Hindlimb muscle (tissue), 1 donor: Measurements from ENCODE around the gene HOXD8. TPM values are rescaled to one million over a fixed set of nuclear protein-coding genes. Genes with fewer than 3 reads are reported as not detected.

Source experiments
- DNase-seq: peaks from one replicate; pipeline ENCODE4 v3.0.0-alpha.2; 2013
- polyA plus RNA-seq: library from polyadenylated mRNA; unstranded; fragments of 120-200 nt; gene quantifications from one replicate; pipeline ENCODE4 v1.2.1, GENCODE V29; 2013; ENCODE audit not compliant: insufficient read length

HOXD8 gene
- polyA plus RNA-seq, 1 donor: 45.0 TPM

DNA sequence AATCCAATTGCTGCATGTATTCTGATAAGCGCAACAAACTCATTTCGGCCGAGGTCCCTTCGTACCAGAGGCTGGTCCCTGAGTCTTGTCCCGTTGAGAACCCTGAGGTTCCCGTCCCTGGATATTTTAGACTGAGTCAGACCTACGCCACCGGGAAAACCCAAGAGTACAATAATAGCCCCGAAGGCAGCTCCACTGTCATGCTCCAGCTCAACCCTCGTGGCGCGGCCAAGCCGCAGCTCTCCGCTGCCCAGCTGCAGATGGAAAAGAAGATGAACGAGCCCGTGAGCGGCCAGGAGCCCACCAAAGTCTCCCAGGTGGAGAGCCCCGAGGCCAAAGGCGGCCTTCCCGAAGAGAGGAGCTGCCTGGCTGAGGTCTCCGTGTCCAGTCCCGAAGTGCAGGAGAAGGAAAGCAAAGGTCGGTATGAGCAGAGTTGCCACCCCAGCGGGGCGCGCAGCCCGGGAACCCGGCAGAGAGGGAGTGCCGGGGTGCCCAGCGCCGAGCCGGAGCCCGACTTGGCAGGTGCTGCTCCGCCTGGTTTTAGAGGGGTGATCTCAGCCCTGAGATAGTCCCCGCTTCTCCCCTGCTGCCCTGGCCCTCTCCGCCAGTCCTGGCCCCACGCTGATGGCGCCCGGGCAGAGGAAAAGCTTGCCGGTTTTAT is 12.2 kb upstream of the HOXD8 start:
- DNase-seq: no peak

DNA sequence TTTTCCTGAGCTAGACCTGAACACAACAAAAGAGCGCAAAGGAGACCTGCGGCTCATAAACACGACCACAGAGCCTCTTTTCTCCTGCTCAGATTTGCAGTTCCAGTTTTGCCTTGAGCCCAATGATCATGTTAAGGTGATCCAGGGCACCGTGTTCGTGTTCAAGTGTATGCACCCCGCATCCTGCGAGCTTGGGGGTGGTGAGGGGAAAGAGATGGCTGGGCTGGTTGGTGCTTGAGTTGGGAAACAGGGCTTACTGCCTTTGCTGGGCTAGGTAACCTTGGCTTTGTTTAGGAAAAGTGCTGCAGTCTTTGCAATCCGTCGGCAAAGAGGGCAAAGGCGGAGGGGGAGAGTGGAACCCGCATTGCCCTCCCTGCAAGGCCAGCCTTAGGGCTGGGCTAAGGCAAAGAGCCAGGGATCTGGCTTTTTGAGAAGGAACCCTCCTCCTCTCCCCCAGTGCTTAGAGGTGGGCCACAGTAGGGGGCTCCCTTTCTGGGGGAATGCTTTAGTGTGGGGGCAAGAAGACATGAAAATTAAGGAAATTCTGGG is 11.6 kb upstream of the HOXD8 start:
- no peak for DNase-seq

DNA sequence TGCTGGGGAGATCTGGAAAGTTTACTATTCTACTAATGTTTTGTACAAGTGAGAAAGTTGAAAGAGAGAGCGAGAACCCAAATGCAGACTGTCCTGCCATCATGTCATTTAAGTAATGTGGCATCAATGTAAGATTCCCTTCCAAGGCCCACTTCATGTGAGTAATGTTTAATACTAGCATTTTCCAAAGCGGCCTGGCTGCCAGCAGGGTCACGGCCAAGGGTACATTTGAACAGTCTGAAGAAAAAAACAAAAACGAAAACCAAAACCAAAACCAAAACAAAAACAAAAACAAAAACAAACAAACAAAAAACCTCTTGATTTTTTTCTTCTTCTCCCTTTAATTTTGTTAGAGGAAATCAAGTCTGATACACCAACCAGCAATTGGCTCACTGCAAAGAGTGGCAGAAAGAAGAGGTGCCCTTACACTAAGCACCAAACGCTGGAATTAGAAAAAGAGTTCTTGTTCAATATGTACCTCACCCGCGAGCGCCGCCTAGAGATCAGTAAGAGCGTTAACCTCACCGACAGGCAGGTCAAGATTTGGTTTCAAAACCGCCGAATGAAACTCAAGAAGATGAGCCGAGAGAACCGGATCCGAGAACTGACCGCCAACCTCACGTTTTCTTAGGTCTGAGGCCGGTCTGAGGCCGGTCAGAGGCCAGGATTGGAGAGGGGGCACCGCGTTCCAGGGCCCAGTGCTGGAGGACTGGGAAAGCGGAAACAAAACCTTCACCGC is 10.7 kb upstream of the HOXD8 start:
- DNase-seq: no peak

DNA sequence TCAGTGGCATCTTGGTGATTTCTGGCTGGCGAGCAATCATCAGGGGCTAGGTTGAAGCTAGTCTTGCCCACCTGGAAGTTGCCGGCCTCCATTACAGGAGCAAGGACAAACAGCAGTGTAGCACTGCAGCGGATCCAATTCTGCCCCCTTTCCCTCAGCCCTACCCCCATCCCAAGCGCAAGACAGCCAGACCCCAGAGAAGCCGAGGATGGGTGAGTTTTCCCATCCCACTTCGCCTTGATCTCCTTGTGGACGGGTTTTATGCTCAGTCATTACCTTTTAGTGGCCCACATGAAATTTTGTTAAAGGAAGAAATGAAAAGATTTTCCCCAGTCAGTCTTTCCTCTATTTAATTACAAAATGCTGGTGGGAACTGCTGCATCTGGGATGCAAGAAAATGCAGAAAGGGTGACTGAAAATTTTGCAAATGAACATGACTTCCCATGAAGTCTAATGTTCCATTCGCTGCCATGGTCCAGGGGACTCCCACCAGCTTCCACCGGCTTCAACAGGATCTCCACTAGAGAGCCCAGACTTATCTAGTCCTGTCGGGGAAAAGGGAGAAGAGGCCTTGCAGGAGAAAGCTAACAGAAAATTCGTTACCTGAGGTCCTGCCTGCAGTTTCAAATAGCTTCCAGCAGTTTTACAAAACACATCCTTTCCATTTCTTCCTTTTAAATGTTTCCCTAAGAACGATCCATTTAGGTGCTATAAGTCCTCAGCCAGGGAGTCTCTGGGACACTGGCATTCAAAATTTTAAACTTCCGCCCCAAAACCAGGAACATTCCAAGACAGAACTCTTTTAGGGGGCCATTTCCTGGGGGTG is 8.9 kb upstream of the HOXD8 start:
- no peak for DNase-seq

DNA sequence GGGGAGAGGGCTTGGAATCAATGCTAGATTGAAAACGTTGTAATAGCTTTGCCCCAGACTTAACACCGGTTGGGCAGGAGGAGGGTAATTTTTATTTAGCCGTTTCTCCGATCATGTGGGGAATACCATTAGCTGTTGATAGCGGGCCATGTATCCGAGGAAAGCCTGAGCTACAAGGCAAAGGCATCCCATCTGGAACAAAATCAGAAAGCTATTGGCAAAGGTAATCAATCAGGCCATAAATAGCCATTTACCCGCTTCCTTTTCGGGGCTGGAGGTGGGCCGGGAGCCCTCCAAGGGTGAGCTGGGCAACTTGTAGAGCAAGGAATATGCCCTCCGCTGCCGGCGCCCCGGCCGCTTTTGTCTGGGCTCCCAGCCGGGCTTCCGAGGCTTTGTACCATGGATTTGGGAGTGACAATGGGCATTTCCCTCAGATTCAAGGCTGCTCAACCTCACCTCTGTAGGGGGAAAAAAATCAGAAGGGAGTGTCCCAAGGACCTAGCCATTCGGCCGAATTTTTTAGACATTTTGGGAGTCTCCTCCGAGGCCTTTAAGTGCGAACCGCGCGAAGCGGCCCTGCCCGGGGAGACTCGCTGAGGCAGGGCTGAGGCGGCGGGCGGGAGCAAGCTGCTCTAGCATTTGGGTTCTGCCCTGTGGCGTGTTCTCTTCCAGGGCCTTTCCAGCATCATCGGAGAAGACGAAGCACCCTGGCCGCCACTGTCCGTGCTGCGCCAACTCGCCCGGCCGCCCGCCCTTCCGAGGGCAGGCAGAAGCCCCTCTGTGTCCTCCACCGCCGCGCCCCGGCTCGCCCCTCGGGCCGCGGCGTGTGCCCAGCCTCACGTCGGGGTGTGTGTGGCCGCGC is 8.1 kb upstream of the HOXD8 start:
- DNase-seq: no peak

DNA sequence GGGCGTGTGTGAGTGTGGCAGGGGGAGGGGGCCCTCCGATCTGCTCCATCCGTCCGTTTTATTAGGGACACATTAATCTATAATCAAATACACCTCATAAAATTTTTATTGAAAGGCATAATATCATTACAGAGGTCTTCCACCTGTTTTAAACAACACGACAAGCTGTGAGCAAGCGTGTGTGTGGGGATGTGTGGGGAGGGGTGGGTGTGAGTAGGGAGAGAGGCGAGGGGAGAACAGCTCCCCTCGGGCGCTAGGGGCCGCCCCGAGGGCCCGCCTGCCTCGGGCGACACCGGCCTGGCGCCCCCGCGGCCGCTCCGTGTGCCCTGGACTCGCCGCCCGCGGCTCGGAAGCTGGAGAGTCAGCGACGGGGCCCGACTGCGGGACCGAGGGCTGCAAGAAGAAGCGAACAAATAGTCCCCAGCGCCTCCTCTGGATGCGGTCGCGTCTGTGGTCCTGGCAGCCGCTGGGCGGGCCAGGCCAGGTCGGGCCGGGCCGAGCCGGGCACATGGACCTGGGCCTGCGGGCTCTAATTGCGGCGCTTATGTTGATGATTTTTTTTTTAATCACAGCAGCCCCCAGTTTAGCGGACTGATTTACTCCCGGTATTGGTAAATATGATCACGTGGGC is 7.3 kb upstream of the HOXD8 start:
- DNase-seq: peak; percentile 83

DNA sequence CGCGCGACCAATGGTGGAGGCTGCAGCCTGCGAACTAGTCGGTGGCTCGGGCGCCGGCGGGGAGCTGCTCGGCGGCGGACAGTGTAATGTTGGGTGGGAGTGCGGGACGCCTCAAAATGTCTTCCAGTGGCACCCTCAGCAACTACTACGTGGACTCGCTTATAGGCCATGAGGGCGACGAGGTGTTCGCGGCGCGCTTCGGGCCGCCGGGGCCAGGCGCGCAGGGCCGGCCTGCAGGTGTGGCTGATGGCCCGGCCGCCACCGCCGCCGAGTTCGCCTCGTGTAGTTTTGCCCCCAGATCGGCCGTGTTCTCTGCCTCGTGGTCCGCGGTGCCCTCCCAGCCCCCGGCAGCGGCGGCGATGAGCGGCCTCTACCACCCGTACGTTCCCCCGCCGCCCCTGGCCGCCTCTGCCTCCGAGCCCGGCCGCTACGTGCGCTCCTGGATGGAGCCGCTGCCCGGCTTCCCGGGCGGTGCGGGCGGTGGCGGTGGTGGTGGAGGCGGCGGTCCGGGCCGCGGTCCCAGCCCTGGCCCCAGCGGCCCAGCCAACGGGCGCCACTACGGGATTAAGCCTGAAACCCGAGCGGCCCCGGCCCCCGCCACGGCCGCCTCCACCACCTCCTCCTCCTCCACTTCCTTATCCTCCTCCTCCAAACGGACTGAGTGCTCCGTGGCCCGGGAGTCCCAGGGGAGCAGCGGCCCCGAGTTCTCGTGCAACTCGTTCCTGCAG is 6.7 kb upstream of the HOXD8 start, which contains the start of gene HOXD9:
Gene HOXD9 (plus strand): TSS at position 37 of the 728 bp plus-strand sequence. CDS start 50 bp downstream, at position 87.
- DNase-seq: peak; percentile 50

DNA sequence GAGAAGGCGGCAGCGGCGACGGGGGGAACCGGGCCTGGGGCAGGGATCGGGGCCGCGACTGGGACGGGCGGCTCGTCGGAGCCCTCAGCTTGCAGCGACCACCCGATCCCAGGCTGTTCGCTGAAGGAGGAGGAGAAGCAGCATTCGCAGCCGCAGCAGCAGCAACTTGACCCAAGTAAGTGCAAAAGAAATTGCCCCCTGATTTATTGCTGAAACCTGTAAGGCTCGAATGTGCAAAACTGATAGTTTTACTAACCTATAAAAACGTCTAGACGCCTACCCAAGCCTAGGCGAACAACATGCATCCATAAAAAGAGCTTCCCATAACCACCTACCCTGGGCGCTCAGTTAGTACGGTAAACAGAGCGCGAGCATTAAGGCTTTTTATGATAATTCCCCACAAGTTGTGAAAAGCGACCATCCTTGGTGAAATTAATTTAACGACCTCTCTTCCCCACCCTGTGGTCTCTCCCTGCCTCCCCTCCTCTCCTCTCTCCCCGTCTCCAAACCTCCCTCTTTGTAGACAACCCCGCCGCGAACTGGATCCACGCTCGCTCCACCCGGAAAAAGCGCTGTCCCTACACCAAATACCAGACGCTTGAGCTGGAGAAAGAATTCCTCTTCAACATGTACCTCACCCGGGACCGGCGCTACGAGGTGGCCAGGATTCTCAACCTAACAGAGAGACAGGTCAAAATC is 5.9 kb upstream of the HOXD8 start:
- DNase-seq: no peak

DNA sequence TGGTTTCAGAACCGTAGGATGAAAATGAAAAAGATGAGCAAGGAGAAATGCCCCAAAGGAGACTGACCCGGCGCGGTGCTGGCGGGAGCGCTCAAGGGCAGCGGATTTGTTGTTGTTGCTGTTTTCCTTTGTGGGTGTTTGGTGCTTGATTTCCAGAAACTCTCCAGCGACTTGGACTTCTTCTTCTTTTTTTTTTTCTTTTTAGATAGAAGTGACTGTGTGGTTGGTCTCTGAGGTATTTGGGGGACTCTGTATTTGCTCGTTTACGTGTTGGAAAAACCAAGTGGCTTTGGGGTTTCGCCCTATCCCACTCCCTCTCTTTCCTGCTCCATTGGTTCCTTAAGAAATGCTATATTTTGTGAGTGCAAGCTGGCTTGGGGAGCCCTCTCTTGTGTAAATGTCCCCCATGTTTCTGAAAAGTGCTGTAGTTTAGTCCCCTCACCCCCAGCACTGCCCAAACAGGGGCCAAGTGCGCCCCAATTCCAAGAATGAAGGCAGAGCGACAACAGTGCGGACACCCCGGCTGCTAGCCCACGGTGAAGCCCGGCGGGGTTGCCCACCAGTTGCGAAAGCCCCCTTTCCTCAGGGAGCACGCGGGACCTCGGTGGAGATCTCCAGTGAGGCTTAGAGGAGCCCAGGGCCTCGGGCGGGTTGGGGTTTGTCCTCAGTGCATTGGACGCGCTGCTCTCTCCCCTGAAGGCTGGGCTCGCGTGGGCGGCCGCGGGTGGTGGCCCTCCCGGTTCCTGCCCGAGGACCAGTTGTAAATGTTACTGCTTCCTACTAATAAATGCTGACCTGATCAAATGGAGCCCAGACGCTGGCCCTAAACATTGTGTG is 5.2 kb upstream of the HOXD8 start:
- DNase-seq: no peak

DNA sequence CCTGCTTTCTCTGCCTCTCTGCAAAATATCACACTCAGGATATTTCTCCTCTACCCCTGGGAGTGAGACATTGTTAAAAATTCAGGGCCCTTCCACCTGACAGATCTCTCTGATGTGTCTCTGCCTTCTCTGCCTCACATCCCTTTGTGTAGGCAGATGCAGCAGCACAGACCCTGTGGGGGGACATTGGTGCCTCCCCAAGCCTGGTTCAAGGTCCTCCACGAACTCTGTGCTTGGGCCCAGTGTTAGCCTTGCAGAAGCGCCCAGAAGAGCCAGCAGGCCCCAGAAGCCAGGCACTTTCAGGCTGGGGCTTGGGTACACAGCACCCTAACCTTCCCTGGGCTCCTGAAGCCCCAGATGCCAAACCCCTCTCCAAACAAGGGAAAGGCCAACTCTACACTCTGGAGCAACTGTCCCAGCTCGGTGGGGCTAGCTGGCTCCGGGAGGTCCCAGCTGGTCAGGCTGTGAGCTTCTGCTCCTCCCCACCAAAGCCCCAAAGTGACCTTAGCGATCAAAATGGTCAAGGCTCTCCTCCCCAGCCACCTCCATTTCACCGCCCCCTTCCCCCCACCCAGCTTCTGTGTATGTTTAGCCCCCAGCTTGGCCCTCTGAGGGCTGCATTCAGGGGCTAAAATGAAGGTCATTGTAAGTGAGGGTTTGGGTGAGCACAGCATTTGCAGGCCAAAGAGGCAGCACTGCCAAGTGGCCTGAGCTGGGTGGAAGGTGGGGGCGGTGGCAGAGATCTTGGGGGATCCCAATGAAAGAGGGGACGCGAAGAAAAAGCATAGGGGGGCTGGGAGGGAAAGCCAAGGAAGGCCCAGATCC is 4.3 kb upstream of the HOXD8 start:
- DNase-seq: no peak

DNA sequence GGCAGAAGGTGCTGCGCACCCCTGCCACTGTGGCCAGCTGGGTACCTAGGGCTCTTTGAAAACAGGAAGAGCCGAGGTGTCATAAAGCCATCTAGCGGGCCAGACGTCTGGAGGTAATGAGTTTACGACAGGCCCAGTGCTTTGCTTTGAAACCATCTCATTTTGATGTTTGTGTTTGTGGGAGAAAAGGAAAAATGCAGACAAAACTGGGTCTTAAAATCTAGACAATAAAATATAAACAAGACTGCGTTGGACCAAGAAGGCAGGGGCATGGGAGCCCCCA is 3.8 kb upstream of the HOXD8 start:
- DNase-seq: no peak

DNA sequence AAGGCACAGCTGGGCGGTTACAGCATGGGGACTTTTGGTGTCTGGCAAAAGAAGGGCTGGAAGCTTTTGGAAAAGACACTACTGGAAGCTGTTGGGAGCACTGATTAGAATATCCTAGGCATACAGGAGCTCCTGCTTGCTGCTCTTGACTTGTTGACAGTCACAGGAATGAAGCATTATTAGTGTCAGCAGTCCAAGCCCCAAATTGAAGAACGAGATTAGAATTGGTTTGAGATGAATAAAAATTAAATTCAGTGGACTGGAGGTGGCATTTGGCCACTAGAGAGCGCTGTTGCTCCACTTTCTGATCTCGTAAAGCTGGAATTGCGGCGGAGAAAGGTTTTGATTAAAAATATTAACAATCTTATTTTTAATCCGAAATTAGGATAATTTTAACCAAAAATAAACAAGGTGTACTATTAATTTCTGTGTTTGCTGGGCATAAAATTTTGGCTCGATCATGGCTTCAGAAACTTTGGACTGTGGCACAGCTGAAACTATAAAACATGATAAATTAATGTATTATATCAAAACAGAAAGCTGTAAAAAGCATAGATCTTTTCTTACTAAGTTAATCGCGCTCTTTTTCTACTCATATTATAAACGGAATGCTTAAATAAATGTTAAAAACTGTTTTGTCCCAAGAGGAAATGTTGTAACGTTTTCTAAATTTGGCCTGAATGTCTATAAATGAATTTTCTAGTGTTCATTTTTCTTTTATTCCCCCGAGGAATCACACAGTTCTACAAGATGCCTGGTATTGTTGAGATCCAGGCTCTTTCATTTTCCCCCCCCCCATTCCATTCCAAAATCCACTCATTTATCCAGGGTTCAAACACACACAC is 2.4 kb upstream of the HOXD8 start:
- DNase-seq: peak; percentile 81

DNA sequence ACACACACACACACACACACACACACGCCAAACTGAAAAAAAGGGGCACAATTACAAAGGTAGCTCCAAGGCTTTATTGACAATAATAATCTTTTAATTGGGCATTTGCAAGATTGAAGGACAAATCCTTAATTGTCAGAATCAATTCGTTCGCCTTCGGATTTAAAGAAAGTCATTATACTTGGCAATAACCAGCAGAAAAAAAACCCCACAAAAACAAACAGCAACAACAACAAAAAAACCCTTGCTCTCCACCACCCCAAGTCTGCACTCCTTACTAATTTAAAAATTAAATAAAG is 1.8 kb upstream of the HOXD8 start:
- no peak for DNase-seq

DNA sequence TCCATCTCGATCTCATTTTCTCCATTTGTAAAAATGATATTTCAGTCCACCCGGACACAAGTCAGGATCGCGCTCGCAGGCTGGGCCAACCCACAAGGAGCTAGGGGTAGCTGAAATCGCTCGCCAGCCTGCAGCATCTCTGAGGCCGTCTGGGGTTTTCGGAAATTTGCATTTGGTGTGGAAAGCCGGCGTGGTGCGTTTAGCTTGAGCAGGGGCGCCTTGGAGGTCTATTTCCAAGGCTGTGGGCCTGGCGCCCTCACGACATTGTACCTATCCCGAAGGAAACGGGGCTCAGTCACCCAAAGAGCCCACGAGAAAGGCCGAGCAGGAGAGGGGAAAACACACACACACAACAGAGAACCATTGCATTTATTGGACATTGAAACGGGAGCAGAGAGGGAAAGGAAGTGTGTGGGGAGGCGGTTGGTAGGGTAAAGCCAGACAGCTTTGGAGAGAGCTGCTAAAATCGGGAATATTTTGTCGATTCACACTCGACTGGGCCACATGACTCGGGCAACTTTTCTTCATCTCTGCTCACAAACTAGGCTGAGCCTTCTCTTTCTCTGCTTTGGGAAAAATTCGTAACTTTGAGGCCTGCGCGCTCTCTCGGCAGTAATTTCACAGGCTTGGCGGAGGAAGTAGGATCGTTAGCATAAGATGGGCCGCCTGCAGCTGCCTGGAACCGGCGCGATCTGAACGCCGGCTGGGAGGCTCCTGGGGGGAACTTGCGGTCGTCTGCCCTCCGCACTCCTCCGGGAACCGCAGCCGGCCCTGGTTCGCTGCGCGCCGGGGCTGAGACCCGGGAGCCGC is 1.1 kb upstream of the HOXD8 start:
- peak; percentile 77 for DNase-seq

DNA sequence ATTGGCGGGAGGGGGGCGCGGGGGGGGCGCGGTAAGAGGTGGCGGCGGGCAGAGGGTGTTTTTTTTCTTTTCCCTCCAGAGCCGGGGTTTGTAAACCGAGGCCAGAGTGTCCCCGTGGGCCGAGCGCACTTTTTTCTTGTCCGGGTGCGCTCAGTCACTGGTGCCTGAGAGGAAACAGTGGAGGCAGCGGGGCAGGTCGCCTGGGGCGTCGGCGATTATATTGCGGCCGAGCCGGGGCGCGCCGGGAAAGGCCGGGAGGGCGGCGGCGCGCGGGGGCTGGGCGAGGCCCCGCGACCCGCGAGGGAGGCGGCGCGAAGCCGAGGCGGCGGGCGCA is 275 bp downstream of the HOXD8 start:
- DNase-seq: peak; percentile 56

DNA sequence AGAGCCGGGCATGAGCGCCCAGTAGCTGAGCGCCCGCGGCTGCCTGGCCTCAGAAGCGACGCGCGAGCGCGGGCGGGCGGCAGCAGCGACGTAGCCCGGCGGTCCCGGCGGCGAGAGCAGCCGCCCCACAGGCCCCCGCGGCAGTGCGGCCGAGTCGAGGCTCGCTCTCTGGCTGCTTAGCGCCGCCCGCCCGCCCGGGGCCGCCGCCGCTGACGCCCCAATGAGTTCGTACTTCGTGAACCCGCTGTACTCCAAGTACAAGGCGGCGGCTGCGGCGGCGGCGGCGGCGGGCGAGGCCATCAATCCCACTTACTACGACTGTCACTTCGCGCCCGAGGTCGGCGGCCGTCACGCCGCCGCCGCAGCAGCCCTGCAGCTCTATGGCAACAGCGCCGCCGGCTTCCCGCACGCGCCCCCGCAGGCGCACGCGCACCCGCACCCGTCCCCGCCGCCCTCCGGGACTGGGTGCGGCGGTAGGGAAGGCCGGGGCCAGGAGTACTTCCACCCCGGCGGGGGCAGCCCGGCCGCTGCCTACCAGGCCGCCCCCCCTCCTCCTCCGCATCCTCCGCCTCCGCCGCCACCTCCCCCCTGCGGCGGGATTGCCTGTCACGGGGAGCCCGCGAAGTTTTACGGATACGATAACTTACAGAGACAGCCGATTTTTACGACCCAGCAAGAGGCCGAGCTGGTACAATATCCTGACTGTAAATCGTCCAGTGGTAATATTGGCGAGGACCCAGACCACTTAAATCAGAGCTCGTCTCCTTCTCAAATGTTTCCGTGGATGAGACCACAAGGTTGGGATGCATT is 847 bp downstream of the HOXD8 start:
- peak; percentile 68 for DNase-seq
